Middle frontal gyrus (tissue), 1 donor: ENCODE results near the gene CLEC9A.
"Not testable (repeated sequence)": the region's sequence is repeated elsewhere in the genome, so short reads cannot be mapped to it uniquely, and the experiment has no call there.

ENCODE experiments used
- DNase-seq: peaks from one replicate; pipeline ENCODE4 v3.0.0-alpha.2; 2015; ENCODE audit warnings: low spot score; ENCODE audit errors: extremely low spot score

Gene CLEC9A

DNA sequence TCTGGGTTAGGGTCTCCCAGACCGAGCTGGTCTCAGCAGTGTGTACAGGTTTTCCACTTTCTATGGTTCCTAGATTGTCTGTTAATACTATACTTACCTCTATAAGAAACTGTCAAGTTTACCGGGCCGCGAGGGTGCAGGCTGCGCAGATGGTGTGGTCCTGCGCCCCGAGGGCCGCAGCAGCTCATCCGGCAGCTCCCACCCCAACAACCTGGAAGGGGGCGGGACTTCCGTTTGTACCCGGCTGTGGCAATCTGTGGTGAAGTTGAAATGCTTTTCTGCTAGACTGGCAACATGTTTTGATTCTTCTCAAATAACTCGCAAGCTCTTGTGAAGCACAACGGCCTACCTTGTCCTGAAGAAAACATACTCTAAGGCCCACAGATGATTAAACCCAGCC, at the start of gene CLEC9A:
Gene CLEC9A (plus strand): TSS at position 237 of the 400 bp plus-strand sequence. CDS start 22,006 bp downstream, outside the sequence.
- DNase-seq: no peak

DNA sequence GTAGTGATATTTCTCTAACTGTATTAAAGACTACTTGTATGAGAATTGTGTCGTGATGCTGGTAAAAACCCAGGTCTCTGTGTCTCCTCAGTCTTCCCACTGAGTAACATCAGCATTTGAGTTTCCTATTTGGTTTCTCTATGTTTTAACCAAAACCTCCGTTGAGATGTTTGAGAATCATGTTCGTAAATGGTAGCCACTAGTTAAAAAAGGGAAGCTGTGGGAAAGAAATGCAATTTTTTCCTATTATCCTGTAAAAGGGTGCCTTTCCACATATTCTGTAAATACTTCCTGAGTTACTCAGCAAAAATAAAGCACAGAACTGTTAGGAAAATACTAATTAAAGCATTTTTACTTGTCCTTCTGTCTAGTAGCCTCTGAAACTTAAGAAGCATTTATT, 38.6 kb upstream of the CLEC9A start:
- no peak for DNase-seq

GRCh38 chr12:9992296-9992695, 38.2 kb upstream of the CLEC9A start:
- DNase-seq: no peak

- no peak for DNase-seq
These were observed 31.5 kb upstream of the CLEC9A start, which contains the start of gene CLEC1B for GRCh38 chr12:9999016-9999415. CLEC1B (minus strand) TSS chr12:9999121; CDS start chr12:9999100, 21 bp downstream.

DNA sequence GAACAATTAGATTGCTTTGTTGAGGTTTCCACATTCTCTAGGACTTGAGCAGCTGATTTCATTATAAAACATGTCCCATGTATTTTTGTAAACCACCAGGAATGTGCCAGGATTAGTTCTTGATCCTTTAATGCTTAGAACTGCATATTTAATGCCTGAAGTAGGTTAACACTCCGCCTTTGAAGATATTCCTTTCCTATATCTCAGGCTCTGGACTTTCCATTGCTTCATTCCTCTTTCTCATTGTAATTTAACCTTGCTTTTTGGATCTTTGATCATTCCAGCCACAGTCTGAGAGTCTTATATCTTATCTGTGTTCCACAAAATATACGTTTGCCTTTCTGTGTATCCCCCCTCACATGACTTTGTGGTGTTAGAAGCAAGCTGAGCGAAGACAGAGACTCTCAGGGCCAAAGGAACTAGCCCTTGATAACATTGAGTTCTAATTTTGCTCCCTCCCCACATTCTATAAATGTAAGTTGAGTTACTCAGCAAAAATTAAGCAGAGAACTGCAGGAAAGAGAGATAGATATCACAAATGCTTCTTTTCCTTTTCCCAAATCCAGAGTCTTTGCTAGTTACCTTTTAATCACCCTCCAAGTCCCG, 29.2 kb upstream of the CLEC9A start:
- DNase-seq: no peak

DNA sequence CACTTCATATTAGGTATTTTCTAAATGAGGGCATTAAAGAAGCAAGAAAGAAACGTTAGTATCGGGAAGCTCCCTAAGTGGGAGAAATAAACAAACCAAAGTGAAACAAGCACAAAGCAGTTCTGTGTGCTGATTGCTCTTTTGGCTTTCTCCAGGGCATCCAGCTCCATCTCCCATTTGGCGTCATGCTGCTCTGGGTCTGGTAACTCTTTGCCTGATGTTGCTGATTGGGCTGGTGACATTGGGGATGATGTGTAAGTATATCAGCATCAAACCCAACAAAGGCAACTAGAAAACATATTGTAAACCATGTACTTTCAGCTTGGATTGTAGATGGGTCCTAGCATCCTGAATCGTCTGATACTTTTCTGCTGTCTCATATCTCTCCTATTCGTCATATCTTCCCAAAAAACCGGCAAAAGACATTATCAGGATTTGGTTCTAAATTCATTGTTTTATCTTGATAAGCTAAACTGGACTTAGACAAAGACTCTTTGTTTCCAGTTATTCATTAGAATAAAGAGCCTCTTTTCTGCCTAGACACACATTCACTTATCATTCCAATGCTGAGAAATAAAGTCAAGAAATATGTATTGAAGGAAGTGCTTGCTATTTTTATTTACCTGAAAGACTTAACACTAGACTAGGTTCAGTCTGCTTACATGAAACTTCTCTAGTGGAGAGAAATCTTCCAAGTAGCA, 17.7 kb upstream of the CLEC9A start:
- DNase-seq: no peak

- DNase-seq: no peak
These were observed 15.0 kb upstream of the CLEC9A start for GRCh38 chr12:10015450-10015849.

DNA sequence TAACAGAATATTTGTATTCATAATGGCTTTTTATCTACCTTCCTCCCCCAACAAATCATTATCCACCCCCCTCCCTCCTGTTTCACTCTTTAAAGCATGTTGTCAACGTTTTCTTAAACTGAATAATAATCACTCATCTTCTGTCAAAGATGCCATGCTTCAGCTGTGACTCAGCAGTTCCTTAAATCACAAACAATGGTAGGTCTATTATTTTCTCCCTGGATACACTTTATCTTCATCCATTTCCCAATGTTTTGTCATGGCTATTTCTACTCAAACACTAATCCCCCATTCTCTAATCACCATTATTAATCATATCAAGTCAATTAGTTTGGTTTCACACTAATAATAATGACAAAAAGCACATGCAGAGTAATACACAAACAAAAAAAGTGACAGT, 13.6 kb upstream of the CLEC9A start:
- no peak for DNase-seq

GRCh38 chr12:10018386-10018785, 12.1 kb upstream of the CLEC9A start:
- DNase-seq: no peak

- DNase-seq: no peak
These were observed 9.1 kb upstream of the CLEC9A start for GRCh38 chr12:10021342-10021741.

- no peak for DNase-seq
These were observed 5.2 kb upstream of the CLEC9A start for GRCh38 chr12:10025236-10025635.

- DNase-seq: not testable (repeated sequence)
These were observed 3.8 kb upstream of the CLEC9A start for GRCh38 chr12:10026666-10027065.

DNA sequence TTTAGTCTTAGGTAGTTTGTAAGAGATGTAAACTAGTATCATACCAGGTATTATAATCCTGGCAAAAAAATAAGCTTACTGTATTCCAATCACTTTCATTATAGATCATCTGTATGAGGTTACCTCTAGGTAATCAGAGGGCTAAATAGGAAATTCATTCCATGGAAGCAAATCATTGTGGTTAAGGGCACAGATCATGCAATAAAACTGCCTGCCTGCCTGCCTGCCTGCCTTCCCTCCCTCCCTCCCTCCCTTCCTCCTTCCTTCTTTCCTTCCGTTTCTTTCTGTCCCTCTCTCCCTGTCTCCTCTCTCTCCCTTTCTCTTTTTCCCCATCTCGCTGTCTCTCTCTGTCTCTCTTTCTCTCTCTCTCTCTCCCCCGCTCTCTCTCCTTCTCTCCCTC, 3.2 kb upstream of the CLEC9A start:
- DNase-seq: no peak

DNA sequence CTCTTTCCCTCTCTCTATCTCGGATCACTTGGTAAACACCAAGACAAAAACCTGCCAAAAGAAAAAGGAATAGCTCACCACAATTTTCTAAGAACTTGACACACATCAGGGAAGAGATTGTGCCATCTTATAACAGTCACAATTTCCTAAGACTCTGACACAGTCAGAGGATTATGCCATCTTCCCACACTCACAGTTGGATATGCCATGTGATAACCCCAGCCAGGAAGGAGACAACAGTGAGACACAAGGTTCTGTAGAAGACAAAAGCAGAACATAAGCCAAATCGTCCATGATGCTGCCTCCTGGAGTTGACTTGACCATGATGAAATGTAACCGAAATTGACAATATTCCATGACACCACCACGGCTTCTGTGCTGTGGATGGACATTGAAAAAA, 2.8 kb upstream of the CLEC9A start:
- no peak for DNase-seq

GRCh38 chr12:10031321-10031720, 839 bp downstream of the CLEC9A start:
- DNase-seq: no peak

DNA sequence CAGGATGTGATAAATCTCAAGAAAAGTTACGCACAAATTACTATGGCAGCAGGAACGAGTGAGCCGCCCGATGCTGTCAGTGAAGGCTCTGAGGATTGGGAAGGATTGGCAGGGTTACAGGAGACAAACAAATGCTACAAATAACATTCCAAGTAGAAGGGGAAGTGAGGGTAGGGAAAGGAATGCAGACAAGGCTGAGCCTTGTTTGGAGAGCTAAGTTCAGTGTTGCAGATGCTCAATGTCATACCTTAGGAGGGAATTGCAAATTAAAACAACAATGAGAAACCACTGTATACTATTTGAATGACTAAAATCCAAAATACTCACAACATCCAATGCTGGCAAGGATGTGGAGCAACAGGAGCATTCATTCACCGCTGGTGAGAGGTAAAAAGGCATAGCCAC, 1.3 kb downstream of the CLEC9A start:
- no peak for DNase-seq

DNA sequence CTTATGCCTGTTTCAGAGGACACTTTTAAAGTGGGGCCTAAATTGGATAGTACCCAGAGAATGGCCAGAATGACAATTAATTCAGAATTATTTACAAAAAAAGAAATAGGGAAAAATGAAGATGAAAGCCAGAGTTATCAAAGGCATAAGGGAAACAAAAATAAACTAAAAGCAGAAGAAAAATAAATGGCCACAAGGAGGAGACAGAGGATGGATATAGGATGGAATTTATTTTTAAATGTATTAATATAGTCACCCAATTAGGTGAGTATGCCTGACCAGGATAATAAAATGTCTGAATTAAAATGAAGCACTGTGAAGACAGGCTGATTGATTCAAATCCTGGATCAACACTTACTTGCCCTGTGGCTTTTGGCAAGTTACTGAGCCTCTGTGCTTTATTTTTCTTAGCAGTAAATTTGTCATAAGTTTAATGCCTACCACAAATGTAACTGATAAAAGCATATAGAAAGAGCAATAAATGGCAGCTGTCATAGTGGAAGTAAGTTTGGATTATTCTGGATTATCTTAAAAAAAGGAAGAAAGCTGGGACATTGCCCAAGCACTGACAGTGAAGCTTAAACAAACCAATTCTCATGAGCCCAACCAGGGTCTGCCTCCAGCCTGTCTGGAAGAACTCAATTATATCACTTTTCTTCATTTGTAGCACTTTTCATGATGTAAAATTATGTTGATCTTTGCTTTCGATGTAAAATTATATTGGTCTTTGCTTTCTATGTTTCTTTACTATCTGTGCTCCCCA, 3.5 kb downstream of the CLEC9A start:
- no peak for DNase-seq

GRCh38 chr12:10042167-10042566, 11.7 kb downstream of the CLEC9A start:
- DNase-seq: no peak

- no peak for DNase-seq
These were observed 18.0 kb downstream of the CLEC9A start for GRCh38 chr12:10048526-10048925.

DNA sequence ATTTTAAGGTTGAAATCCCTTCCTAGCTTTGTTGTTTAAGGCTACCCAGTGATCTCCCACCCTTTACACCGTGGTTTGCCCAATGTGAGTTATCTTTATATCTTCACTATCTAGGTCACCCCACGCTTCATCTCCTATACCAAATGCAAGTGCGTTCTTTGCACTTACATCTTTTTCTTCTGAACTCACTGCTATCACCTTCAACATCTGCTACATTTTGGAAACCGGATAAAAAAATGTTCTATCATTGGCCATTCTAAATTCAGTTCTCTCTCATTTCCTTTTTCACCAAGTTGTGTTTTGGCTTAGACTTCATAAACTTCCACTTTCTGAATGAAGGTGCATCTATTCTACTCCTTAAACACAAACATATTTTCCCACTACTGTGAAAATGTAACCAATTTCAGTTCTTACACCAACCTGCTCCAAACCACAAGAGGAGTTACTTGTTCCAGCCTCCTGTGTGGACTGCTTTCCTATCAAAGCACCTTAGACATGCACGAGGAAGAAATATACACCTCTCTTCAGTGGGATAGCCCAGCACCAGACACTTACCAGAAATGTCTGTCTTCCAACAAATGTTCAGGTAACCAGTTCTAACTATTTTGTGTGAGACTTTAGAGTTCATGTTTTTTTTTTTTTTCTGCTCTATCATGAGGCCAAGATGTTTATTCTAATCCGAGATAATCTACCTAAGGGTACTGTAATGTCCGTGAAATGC, 21.9 kb downstream of the CLEC9A start:
- no peak for DNase-seq

DNA sequence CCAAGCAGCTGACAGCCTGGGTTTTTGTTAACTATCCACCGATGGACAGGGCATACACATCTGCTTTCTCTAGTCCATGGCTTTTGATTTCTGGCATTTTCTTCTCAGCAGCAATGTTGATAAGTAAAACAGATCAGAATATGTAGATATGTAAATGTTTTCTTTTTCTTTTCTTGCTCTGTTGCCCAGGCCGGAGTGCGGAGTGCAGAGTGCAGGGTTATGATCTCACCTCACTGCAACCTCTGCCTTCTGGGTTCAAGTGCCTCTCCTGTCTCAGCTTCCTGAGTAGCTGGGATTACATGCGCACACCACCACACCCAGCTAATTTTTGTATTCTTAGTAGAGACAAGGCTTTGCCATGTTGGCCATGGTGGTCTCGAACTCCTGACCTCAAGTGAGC, 27.9 kb downstream of the CLEC9A start:
- DNase-seq: no peak

GRCh38 chr12:10065241-10065640, 34.8 kb downstream of the CLEC9A start:
- DNase-seq: no peak
